A549 (cell line): ENCODE measurements around the gene HSPA4. TPM values are rescaled to one million over a fixed set of nuclear protein-coding genes. Genes with fewer than 3 reads are reported as not detected.

Experiments
- ATAC-seq, 2 experiments: fragments of 200-7000 bp in 1 of 2; fragments of >200 bp in 1 of 2; cut with Nextera tagmentation in 1 of 2; cut with Tn5 transposase in 1 of 2; 3 replicates each; pipeline versions ENCODE4 v1.8.0 to v1.9.1; 2018 to 2020; ENCODE audit warnings: mild to moderate bottlenecking in 1 of 2, moderate library complexity in 1 of 2
- CTCF ChIA-PET: fragments of 300-600 bp; sonication (Branson Sonifier 250); formaldehyde crosslinking; extraction: SDS; loops from one replicate; lab custom pipeline; 2021; ENCODE audit warnings: antibody characterized with exemption, inconsistent platforms; lab: Yijun Ruan, JAX
- POLR2A ChIA-PET: fragments of 350-600 bp; formaldehyde crosslinking; extraction: SDS; loops from one replicate; lab custom pipeline; 2021; ENCODE audit warnings: antibody characterized with exemption, inconsistent platforms; lab: Yijun Ruan, JAX
- DNase-seq, 2 experiments: peaks; one replicate each; pipeline versions ENCODE4 v3.0.0 to v3.0.0-alpha.2; 2011 to 2016; ENCODE audit warnings: low read depth in 1 of 2, low spot score in 1 of 2
- FAIRE-seq: peaks from 2 replicates; lab custom pipeline; 2011; peaks lifted over from hg19 to GRCh38; lab: Jason Lieb, UNC
- H3K27ac ChIP-seq, 2 experiments: fragments of >200 bp; sonication (Bioruptor Twin); formaldehyde crosslinking; 3 replicates each; pipeline ENCODE4 v1.5.1; 2016 to 2017
- H3K4me1 ChIP-seq: fragments of >200 bp; sonication (Bioruptor Twin); formaldehyde crosslinking; 3 replicates; pipeline ENCODE4 v1.6.1; 2016
- H3K4me2 ChIP-seq: fragments of >200 bp; sonication (Bioruptor Twin); formaldehyde crosslinking; 3 replicates; pipeline ENCODE4 v1.6.1; 2016
- H3K4me3 ChIP-seq: fragments of >200 bp; sonication (Bioruptor Twin); formaldehyde crosslinking; 3 replicates; pipeline ENCODE4 v1.5.1; 2016
- H3K9me3 ChIP-seq: fragments of >200 bp; sonication (Bioruptor Twin); formaldehyde crosslinking; 3 replicates; pipeline ENCODE4 v1.6.1; 2016
- CBX2 ChIP-seq: fragments of 200-600 bp; sonication (generic); IDR thresholded peaks from 2 replicates; pipeline ENCODE4 v1.6.1; 2016; ENCODE audit warnings: low read depth, mild to moderate bottlenecking, borderline replicate concordance
- CEBPB ChIP-seq, 2 experiments: fragments of >200 bp in 1 of 2; sonication (Bioruptor Twin) in 1 of 2; formaldehyde crosslinking in 1 of 2; IDR thresholded peaks; 2 replicates each; pipeline ENCODE4 v1.6.1; 2012 to 2016
- FOSL2 ChIP-seq, 2 experiments: fragments of 450-650 bp in 1 of 2; fragments of >200 bp in 1 of 2; sonication (Bioruptor Twin) in 1 of 2; formaldehyde crosslinking; IDR thresholded peaks; 2 replicates each; pipeline versions ENCODE4 v1.5.0 to v1.6.1; 2016 to 2020; ENCODE audit warnings: mild to moderate bottlenecking in 1 of 2, moderate library complexity in 1 of 2
- GATA3 ChIP-seq: IDR thresholded peaks from 2 replicates; pipeline ENCODE4 v1.6.1; 2012; ENCODE audit warnings: borderline replicate concordance
- HOXA7 ChIP-seq: fragments of 250-450 bp; sonication (Bioruptor Pico); IDR thresholded peaks from 2 replicates; pipeline ENCODE4 v1.5.0; 2020; ENCODE audit warnings: mild to moderate bottlenecking, moderate library complexity
- JUN ChIP-seq, 2 experiments: fragments of >200 bp; sonication (Bioruptor Twin); formaldehyde crosslinking; IDR thresholded peaks; 2 replicates in 1 of 2; 3 replicates in 1 of 2; pipeline ENCODE4 v1.6.1; 2016 to 2017
- MAFK ChIP-seq: fragments of 450-650 bp; IDR thresholded peaks from 2 replicates; pipeline ENCODE4 v1.6.1; 2014; ENCODE audit not compliant: partially characterized antibody
- MAZ ChIP-seq: fragments of 150-350 bp; IDR thresholded peaks from 2 replicates; pipeline ENCODE4 v1.6.1; 2014; ENCODE audit warnings: antibody characterized with exemption, low read depth, low read length, borderline replicate concordance
- RAD21 ChIP-seq, 2 experiments: fragments of >200 bp in 1 of 2; sonication (Bioruptor Twin) in 1 of 2; formaldehyde crosslinking in 1 of 2; IDR thresholded peaks in 1 of 2; conservative IDR thresholded peaks in 1 of 2; 2 replicates in 1 of 2; 3 replicates in 1 of 2; pipeline ENCODE4 v1.6.1; 2012 to 2018; ENCODE audit warnings: inconsistent platforms in 1 of 2
- RCOR1 ChIP-seq: fragments of 150-350 bp; IDR thresholded peaks from 2 replicates; pipeline ENCODE4 v1.6.1; 2014; ENCODE audit warnings: antibody characterized with exemption, low read length, low read depth
- RFX5 ChIP-seq: fragments of 450-650 bp; IDR thresholded peaks from 2 replicates; pipeline ENCODE4 v1.7.1; 2014; ENCODE audit warnings: antibody characterized with exemption, mild to moderate bottlenecking, moderate library complexity
- RNF2 ChIP-seq: fragments of 200-600 bp; sonication (generic); IDR thresholded peaks from 2 replicates; pipeline ENCODE4 v1.6.1; 2016; ENCODE audit warnings: low read depth, mild to moderate bottlenecking, antibody characterized with exemption, moderate library complexity, borderline replicate concordance
- ZC3H11A ChIP-seq: fragments of 450-650 bp; IDR thresholded peaks from 2 replicates; pipeline ENCODE4 v1.6.1; 2014; ENCODE audit warnings: antibody characterized with exemption, mild to moderate bottlenecking
- ZFP36 ChIP-seq: fragments of 450-650 bp; IDR thresholded peaks from 2 replicates; pipeline ENCODE4 v1.6.1; 2014; ENCODE audit warnings: borderline replicate concordance; ENCODE audit not compliant: partially characterized antibody
- ZNF302 ChIP-seq: fragments of 250-450 bp; sonication (Bioruptor Pico); IDR thresholded peaks from 2 replicates; pipeline ENCODE4 v1.9.0; 2021; ENCODE audit warnings: inconsistent platforms, mild to moderate bottlenecking, moderate library complexity
- WGBS: methylation state at CpG from one replicate; pipeline ENCODE4 v1.1.6; 2017; ENCODE audit errors: missing lambda C conversion rate; 5-methylcytosine and 5-hydroxymethylcytosine counted together
- polyA plus RNA-seq, 4 experiments: library from polyadenylated mRNA; depleted of rRNA in 3 of 4; stranded (reverse); fragments of >200 nt; fragmentation: RNase III in 1 of 4; extraction: RNeasy Plus Mini Kit Qiagen cat#74134 plus additional on column Dnase treatment in 1 of 4; gene quantifications; 2 replicates in 3 of 4; 3 replicates in 1 of 4; pipeline ENCODE4 v1.2.3, GENCODE V29; 2011 to 2017
- TF ChIP-seq, protein P1 (sequence below): fragments of 450-650 bp; IDR thresholded peaks from 2 replicates; pipeline ENCODE4 v1.6.1; 2014; ENCODE audit warnings: antibody characterized with exemption
- TF ChIP-seq, protein P2 (sequence below): fragments of 200-600 bp; sonication (generic); IDR thresholded peaks from 2 replicates; pipeline ENCODE4 v1.6.1; 2016; ENCODE audit warnings: antibody characterized with exemption, mild to moderate bottlenecking, moderate library complexity

The HSPA4 gene
- polyA plus RNA-seq, 2 of the 4 experiments (the other 2 are of a cell fraction) = 160 to 166 TPM

DNA sequence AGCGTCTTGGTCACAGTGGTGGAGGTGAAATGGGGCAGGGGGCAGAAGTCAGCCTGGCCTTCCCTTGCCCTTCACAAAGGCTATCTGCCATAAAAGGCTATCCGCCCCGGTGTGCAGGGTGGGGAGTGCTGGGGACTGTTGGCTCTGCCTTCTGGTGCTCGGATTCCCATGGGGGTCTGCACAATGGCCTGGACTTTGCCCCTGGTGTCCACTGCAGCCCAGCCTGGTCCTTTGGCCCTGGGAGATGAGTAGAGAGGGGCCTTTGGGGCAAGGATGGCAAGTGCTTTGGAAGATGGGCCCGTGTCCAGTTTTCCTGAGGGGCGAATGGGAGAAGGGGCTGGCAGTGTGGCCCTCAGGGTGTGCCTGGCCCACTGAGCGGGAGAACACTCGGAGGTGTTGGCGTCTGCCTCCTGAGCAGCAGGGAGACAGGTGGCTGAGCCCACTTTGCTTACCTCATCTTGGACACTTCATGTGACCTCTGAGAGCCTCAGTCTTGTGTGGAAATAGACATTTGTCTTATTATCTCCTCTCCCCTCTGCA lies 69.9 kb downstream of the HSPA4 start (continued):
- no peak for TF ChIP-seq ZNF302 (CRISPR knock-in tag)

DNA sequence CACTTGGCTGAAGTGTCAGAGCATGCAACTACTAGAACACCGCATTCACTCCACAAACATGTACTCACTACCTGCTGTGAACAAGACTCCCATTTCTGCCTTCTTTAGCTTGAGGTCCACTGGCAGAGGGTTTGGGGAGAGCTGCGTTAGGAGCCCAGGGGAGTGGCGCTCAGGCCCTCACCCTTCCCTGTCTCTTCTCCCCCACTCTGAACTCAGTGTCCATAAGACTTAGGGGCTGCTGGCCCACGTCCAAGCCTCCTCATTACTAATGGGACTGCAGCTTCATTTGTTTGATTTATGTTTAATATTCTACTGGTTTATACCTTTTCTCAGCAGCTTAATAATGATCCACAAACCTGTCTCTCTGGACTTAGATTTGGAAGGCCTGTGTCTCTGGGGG lies 70.9 kb downstream of the HSPA4 start:
- Histone ChIP-seq H3K4me3 (no peak overlapping the region), H3K4me1 (peaks cover 11% of the 10 kb centered on the region; the same call in 1 of the 3 replicates), H3K4me2 (no peak overlapping the region), H3K9me3 (no peaks in the 10 kb centered on the region), H3K27ac (peak overlapping the region in 1 of 2 experiments; percentile 9; a peak in 1 of 6 replicates)
- DNase-seq (no peak), FAIRE-seq (no peak), ATAC-seq (no peak)
- 67% methylated on average over 4 of the region's 4 CpGs for WGBS
- TF ChIP-seq JUN (IDR thresholded peaks at IDR 0.05) (no peak), RNF2 (no peak), MAZ (no peak), RCOR1 (no peak), GATA3 (no peak), FOSL2 (IDR thresholded peaks at IDR 0.05) (no peak), FOSL2 (CRISPR knock-in tag; IDR thresholded peaks at IDR 0.05) (no peak), ZFP36 (no peak), CBX2 (no peak), CEBPB (IDR thresholded peaks at IDR 0.05) (no peak), MAFK (no peak), HOXA7 (CRISPR knock-in tag) (no peak), ZC3H11A (no peak)
- TF ChIP-seq, protein P1, sequence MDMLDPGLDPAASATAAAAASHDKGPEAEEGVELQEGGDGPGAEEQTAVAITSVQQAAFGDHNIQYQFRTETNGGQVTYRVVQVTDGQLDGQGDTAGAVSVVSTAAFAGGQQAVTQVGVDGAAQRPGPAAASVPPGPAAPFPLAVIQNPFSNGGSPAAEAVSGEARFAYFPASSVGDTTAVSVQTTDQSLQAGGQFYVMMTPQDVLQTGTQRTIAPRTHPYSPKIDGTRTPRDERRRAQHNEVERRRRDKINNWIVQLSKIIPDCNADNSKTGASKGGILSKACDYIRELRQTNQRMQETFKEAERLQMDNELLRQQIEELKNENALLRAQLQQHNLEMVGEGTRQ = no peak
- TF ChIP-seq, protein P2, sequence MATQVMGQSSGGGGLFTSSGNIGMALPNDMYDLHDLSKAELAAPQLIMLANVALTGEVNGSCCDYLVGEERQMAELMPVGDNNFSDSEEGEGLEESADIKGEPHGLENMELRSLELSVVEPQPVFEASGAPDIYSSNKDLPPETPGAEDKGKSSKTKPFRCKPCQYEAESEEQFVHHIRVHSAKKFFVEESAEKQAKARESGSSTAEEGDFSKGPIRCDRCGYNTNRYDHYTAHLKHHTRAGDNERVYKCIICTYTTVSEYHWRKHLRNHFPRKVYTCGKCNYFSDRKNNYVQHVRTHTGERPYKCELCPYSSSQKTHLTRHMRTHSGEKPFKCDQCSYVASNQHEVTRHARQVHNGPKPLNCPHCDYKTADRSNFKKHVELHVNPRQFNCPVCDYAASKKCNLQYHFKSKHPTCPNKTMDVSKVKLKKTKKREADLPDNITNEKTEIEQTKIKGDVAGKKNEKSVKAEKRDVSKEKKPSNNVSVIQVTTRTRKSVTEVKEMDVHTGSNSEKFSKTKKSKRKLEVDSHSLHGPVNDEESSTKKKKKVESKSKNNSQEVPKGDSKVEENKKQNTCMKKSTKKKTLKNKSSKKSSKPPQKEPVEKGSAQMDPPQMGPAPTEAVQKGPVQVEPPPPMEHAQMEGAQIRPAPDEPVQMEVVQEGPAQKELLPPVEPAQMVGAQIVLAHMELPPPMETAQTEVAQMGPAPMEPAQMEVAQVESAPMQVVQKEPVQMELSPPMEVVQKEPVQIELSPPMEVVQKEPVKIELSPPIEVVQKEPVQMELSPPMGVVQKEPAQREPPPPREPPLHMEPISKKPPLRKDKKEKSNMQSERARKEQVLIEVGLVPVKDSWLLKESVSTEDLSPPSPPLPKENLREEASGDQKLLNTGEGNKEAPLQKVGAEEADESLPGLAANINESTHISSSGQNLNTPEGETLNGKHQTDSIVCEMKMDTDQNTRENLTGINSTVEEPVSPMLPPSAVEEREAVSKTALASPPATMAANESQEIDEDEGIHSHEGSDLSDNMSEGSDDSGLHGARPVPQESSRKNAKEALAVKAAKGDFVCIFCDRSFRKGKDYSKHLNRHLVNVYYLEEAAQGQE = no peak
- CTCF ChIA-PET = interaction anchor here (0.7 to 2.5 kb wide), 4 partner anchors 12 to 157 kb away, joined by 3 to 14 read pairs (median 6); no protein-coding TSS in a partner anchor
- POLR2A ChIA-PET = interaction anchor here (0.5 kb wide), 1 partner anchor 70 kb away, joined by 3 read pairs; no protein-coding TSS in a partner anchor

DNA sequence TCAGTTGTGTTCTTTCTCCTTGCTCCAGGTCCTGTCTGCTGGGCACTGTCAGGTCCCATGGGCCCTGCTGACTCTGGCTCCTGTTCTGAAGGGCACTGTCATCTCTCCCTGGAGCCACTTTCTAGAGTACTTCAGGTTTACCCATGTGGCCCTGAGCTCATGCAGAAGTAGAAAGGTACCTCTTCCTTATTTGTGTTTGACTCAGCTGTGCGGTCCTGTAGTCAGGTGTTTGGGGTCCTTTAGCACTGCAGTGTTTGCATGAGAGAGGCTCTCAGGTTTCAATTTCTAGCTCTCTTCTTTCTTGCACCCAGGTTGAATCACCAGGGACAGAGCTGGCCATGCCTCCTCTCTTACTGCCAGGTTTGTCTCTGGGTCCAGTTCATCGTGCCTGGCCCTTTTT lies 71.5 kb downstream of the HSPA4 start:
- 77% methylated on average over 2 of the region's 2 CpGs for WGBS
- TF ChIP-seq MAZ = no peak
- TF ChIP-seq, protein P2 = no peak
- no peak for TF ChIP-seq RAD21 (conservative IDR thresholded peaks at IDR 0.05 in 1 of 2, IDR thresholded peaks at IDR 0.05 in 1 of 2)
- no peak for TF ChIP-seq RFX5

More for the DNA sequence above, 71.5 kb downstream of the HSPA4 start:
- DNase-seq = no peak
- Histone ChIP-seq H3K4me3 (no peak overlapping the region), H3K4me2 (no peak overlapping the region), H3K4me1 (peaks cover 11% of the 10 kb centered on the region; the same call in 1 of the 3 replicates), H3K9me3 (no peaks in the 10 kb centered on the region), H3K27ac (peak overlapping the region in 1 of 2 experiments; percentile 9; a peak in 1 of 6 replicates)
- POLR2A ChIA-PET = no interaction called here
- CTCF ChIA-PET = interaction anchor here (0.8 to 2.5 kb wide), 5 partner anchors 9 to 125 kb away, joined by 3 to 14 read pairs (median 4); no protein-coding TSS in a partner anchor
- no peak for FAIRE-seq
- ATAC-seq = no peak
